ENCODE data around the gene FBXW9.

DNA sequence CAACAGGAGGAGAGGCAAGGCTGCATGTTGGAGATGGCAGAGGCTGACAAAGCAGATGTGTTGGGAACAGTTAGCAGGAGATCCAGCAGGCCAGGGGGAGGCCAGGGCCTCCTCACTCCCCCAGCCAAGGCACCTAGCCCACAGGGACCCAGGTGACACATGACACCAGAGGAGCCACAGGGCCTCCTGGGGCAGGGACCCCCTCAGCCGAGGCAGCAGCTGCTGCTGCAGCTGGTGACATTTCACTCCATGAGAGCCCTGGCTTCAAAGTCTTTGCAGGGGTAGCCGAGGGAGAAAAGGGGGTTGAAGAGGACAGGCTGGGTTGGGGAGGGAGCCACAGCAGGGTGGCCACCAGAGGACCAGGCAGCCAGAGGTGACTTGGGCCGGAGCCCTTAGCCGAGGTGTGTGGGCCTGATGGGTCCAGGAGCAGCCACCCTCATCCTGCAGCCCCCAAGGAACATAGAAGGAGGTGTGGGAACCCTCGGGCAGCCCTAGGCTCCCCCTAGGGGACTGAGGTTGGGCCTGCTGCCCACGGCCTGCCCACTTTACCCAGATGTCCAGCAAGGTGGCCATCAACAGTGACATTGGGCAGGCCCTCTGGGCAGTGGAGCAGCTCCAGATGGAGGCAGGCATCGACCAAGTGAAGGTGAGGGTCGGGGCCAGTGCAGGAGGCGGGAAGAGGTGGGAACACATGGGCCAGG, 8.8 kb downstream of the FBXW9 start, which contains the start of gene GNG14:
- TF ChIP-seq TCF12 (IDR thresholded peaks at IDR 0.05) = no peak
- TF ChIP-seq TCF12 (CRISPR knock-in tag; IDR thresholded peaks at IDR 0.05) = no peak
- TF ChIP-seq EP300 (IDR thresholded peaks at IDR 0.05; ENCODE audit: low read depth in 2 of 2, low read length in 2 of 2) = no peak
- no peak for TF ChIP-seq EP300 (CRISPR knock-in tag; IDR thresholded peaks at IDR 0.05; ENCODE audit: borderline replicate concordance)
- no peak for TF ChIP-seq ZNF570 (CRISPR knock-in tag; IDR thresholded peaks at IDR 0.05; ENCODE audit: borderline replicate concordance)
- TF ChIP-seq USF2 (IDR thresholded peaks at IDR 0.05; ENCODE audit: low read depth, low read length) = no peak
- no peak for TF ChIP-seq USF2 (CRISPR knock-in tag; IDR thresholded peaks at IDR 0.05; ENCODE audit: borderline replicate concordance)
- TF ChIP-seq SP1 (IDR thresholded peaks at IDR 0.05) = no peak
- TF ChIP-seq SP1 (CRISPR knock-in tag; IDR thresholded peaks at IDR 0.05) = no peak
- TF ChIP-seq POLR2AphosphoS5 (IDR thresholded peaks at IDR 0.05; ENCODE audit: low read depth, low read length) = no peak
- no peak for TF ChIP-seq CBX5 (CRISPR knock-in tag; IDR thresholded peaks at IDR 0.05; ENCODE audit: borderline replicate concordance)
- no peak for TF ChIP-seq KLF12 (CRISPR knock-in tag; IDR thresholded peaks at IDR 0.05; ENCODE audit: borderline replicate concordance)
- no peak for TF ChIP-seq MTF2 (CRISPR knock-in tag; IDR thresholded peaks at IDR 0.05; ENCODE audit: borderline replicate concordance)
- TF ChIP-seq ZNF775 (CRISPR knock-in tag; IDR thresholded peaks at IDR 0.05; ENCODE audit: borderline replicate concordance) = no peak
